ENCODE data around the gene MYO19.

The MYO19 gene

DNA sequence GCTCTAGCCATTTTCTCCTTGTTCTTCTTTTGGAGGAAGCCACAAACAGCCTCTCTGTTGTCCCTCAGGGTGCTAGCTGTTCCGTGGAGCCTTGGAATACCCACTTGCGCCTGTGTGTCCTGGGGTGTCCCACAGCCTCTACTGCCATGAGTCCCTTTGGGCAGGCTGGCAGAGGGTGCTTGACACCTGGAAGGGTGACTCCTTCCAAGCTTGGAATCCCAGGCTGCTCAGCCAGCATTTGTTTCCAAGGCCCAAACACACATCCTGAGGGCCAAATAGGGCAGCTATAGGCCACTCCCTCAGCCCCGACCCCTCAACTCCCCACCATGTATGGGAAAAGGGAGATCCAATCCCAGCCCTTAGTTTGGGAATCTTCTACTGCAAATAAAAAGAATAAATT is 33.3 kb downstream of the MYO19 start:
- no peak for DNase-seq (ENCODE audit: low read depth)
- TF ChIP-seq CTCF (conservative IDR thresholded peaks at IDR 0.05; ENCODE audit: low read length): no peak
- H3K4me3 ChIP-seq (ENCODE audit: low read length): no peak overlapping the region

DNA sequence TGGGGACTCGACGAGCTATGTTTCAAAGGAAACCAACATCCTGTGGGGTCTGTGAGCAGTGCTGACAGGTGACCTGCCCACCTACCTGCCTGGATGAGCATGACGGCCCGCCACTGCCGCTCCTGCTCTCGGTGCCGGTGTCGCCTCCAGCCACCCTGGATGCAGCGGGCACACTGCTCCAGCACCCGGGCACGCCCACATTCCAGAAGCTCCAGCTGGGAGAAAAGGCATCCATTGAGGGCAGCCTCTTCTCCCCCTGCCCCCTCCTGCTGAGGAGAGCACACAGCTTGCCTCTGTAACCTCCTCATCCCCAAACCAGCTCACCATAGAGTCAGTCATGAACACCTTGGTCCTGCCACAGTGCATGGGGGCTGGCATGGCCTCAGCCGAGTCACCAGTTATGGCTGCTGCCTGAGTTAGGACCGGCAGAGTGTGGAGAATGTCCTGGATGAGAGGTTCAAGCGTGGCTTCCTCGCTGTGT is 33.9 kb downstream of the MYO19 start:
- DNase-seq (ENCODE audit: low read depth): no peak
- no peak overlapping the region for H3K4me3 ChIP-seq (ENCODE audit: low read length)
- TF ChIP-seq CTCF (conservative IDR thresholded peaks at IDR 0.05; ENCODE audit: low read length): no peak

DNA sequence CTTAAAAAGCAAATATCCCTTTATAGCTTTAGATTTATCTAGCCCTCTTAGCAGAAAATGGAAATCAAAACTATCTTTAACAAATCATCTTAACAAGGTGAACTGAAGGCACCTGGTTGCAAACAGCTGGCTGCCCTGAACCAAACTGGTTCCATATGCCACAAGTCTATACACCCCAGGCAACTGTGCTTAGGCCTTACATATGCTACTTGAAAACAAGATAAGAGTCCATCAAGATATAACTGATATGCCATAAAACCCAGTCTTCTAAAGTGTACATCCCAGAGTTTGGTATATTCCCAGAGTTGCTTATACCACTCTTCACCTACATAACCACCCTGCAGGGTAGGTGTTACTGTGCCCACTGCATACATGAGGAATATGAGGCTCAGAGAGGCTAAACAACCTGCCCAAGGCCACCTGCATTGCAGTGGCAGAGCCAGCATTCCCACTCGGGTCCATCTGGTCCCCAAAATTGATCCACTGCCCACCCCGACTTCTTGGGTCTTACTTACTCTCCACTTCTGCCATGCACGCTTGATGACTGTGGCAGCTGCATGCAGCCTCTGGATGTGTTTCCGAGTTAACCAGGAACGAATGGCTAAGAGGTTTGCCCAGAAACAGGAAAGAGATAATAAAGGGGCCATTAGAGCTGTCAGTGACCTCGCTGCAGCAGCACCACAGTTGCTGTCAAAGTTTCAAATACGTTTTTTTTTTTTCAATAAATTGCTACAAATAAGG is 35.9 kb downstream of the MYO19 start:
- H3K4me3 ChIP-seq (ENCODE audit: low read length): no peak overlapping the region
- DNase-seq (ENCODE audit: low read depth): no peak
- no peak for TF ChIP-seq CTCF (conservative IDR thresholded peaks at IDR 0.05; ENCODE audit: low read length)

DNA sequence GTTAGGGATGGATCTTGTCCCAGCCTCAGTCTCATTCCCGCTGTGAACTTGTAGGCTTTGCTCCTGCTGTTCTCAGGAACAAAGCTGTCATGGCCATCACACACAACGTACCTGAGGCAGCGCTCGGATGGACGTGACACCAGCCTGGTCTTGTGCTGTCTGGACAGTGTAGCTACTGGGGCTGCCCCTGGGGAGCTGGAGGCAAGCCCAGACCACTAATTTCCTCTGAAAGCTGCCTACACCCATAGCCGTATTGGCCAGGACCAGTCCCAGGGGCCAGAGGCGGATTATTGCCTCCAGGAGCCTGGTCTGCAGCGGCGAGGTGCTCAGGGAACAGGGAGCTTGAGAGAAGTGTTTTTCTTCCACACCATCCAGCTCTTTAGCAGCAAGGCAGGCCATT is 36.5 kb downstream of the MYO19 start:
- H3K4me3 ChIP-seq (ENCODE audit: low read length): no peak overlapping the region
- no peak for TF ChIP-seq CTCF (conservative IDR thresholded peaks at IDR 0.05; ENCODE audit: low read length)
- no peak for DNase-seq (ENCODE audit: low read depth)

DNA sequence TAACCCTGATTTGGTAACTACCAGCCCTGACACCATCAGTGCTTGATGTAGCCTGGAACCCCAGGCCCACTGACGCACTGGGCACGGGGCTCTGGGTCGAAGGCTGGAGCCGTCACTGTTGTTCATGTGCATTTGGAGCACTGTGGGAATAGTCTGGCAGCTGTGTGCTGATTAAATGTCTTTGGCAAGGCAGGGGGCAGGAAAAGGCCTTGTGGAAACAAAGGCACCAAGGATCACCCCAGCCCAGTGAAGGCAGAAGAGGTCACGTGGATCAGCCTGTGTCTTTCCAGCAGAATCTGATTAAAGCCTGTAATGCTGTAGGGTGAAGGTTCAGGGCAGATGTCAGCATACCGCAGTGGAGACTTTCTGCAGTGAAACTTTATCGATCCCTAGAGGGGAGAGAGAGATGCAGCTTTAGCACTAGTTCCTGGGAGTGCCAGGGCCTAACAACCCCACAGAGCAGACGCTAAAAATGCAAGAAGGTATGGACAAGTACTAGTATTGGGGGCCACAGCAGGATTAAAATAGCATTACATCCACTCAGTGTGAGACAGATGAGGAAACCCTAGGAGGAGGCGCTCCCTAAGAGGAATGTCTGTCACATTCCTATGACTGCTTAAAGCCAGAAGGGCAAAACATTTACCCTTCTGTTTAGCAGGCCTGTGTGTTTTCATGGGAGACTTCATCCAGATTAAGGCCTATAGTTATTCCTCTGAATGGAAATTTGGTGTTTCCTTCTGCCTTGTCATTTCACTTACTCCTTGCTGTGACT is 38.5 kb downstream of the MYO19 start:
- H3K4me3 ChIP-seq (ENCODE audit: low read length): no peak overlapping the region
- TF ChIP-seq CTCF (conservative IDR thresholded peaks at IDR 0.05; ENCODE audit: low read length): no peak
- peak; percentile 17 for DNase-seq (ENCODE audit: low read depth)

GRCh38 chr17:36495076-36495578 is 39.5 kb downstream of the MYO19 start:
- TF ChIP-seq CTCF (conservative IDR thresholded peaks at IDR 0.05; ENCODE audit: low read length): no peak
- DNase-seq (ENCODE audit: low read depth): peak; percentile 60
- H3K4me3 ChIP-seq (ENCODE audit: low read length): no peak overlapping the region
